Subcutaneous abdominal adipose tissue (tissue), 5 donors: ENCODE measurements around the gene ARL3.

ENCODE experiments used
- H3K27ac ChIP-seq: one replicate; pipeline ENCODE4 v1.7.0; 2013; ENCODE audit warnings: low read depth, mild to moderate bottlenecking, inconsistent platforms, low read length, moderate library complexity
- H3K27me3 ChIP-seq, 5 donors: one replicate each; pipeline ENCODE4 v1.7.0; 2013; ENCODE audit warnings: low read length in 5 of 5, inconsistent platforms in 1 of 5; ENCODE audit not compliant: control insufficient read depth in 5 of 5, insufficient read depth in 4 of 5
- H3K36me3 ChIP-seq, 5 donors: one replicate each; pipeline ENCODE4 v1.7.0; 2013; ENCODE audit warnings: low read length in 5 of 5; ENCODE audit not compliant: control insufficient read depth in 5 of 5, insufficient read depth in 5 of 5
- H3K4me1 ChIP-seq, 5 donors: one replicate each; pipeline ENCODE4 v1.7.0; 2013; ENCODE audit warnings: low read length in 5 of 5, mild to moderate bottlenecking in 3 of 5, moderate library complexity in 1 of 5; ENCODE audit not compliant: control insufficient read depth in 5 of 5, insufficient read depth in 5 of 5
- H3K4me3 ChIP-seq, 5 donors: one replicate each; pipeline ENCODE4 v1.7.0; 2013; ENCODE audit warnings: low read length in 5 of 5, low read depth in 1 of 5
- H3K9ac ChIP-seq, 5 donors: one replicate each; pipeline ENCODE4 v1.7.0; 2013; ENCODE audit warnings: low read length in 5 of 5, mild to moderate bottlenecking in 4 of 5, moderate library complexity in 3 of 5
- H3K9me3 ChIP-seq, 5 donors: one replicate each; pipeline ENCODE4 v1.7.0; 2013; ENCODE audit warnings: low read length in 5 of 5; ENCODE audit not compliant: control insufficient read depth in 5 of 5
- donor health status: healthy.
- donor health status: healthy.
- donor health status: healthy.
- donor health status: healthy.
- donor health status: healthy.

Gene ARL3

DNA sequence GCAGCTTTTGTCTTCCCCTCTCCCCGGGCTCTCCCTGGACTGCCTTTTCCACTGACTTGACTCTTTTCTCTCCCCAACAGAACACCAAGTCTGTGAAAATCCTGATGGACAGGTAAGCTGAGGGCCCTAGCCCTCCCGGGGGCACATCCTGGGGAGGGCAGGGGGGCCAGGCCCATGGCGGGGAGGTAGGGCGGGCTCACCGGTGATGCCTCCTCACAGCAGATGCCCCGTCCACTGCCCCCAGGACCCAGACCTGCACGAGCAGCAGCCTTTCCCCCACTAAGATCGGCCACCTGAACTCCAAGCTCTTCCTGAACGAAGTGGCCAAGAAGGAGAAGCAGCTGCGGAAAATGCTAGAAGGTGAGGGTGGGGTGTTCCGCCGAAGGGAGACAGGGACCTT lies 58.2 kb downstream of the ARL3 start:
- Histone ChIP-seq H3K9me3 (no peaks in the 10 kb centered on the region), H3K27me3 (no peaks in the 10 kb centered on the region), H3K9ac (no peak overlapping the region), H3K4me3 (no peak overlapping the region), H3K27ac (no peak overlapping the region), H3K4me1 (peaks cover 7 to 60% (median 51%) of the 10 kb centered on the region in 5 donors), H3K36me3 (peaks cover 0 to 78% (median 71%) of the 10 kb centered on the region in 5 donors)

GRCh38 chr10:102654969-102655368 lies 59.2 kb downstream of the ARL3 start:
- H3K36me3 ChIP-seq: peaks cover 0 to 84% (median 77%) of the 10 kb centered on the region in 5 donors

DNA sequence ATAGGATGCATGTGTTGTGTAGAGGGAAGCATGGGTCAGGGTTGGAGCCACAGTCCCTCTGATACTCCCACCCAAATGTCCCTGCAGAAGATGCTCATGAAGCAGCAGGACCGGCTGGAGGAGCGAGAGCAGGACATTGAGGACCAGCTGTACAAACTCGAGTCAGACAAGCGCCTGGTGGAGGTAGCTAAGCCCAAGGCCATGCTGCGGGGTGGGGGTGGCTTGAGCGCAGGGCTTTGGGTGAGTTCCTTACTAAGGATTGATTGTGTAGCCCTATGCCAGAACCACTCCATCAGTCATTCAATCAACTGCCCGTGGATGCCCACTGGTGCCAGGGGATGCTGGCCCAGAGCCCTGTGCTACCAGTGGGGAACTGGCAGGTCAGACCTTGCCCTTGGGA lies 59.6 kb downstream of the ARL3 start:
- H3K4me1 ChIP-seq: peaks cover 10 to 65% (median 54%) of the 10 kb centered on the region in 5 donors
- peaks cover 0 to 84% (median 77%) of the 10 kb centered on the region in 5 donors for H3K36me3 ChIP-seq
- no peaks in the 10 kb centered on the region for H3K9me3 ChIP-seq
- H3K27me3 ChIP-seq: no peaks in the 10 kb centered on the region
- no peak overlapping the region for H3K4me3 ChIP-seq
- H3K9ac ChIP-seq: no peak overlapping the region
- H3K27ac ChIP-seq: no peak overlapping the region

More at GRCh38 chr10:102654969-102655368, 59.2 kb downstream of the ARL3 start:
- H3K4me3 ChIP-seq: no peak overlapping the region
- peaks cover 8 to 61% (median 51%) of the 10 kb centered on the region in 5 donors for H3K4me1 ChIP-seq
- no peaks in the 10 kb centered on the region for H3K27me3 ChIP-seq
- no peak overlapping the region for H3K27ac ChIP-seq
- H3K9ac ChIP-seq: no peak overlapping the region
- H3K9me3 ChIP-seq: no peaks in the 10 kb centered on the region

- Histone ChIP-seq H3K36me3 (peaks cover 0 to 82% (median 71%) of the 10 kb centered on the region in 5 donors), H3K27me3 (no peaks in the 10 kb centered on the region), H3K9ac (no peak overlapping the region), H3K4me1 (peaks cover 21 to 72% (median 64%) of the 10 kb centered on the region in 5 donors), H3K9me3 (no peaks in the 10 kb centered on the region), H3K4me3 (no peak overlapping the region), H3K27ac (no peak overlapping the region)
Observed at GRCh38 chr10:102653060-102653459, 61.1 kb downstream of the ARL3 start.

GRCh38 chr10:102652170-102652916 lies 61.9 kb downstream of the ARL3 start:
- Histone ChIP-seq H3K9ac (peak overlapping the region in 1 of 5 donors; percentile 13), H3K4me3 (no peak overlapping the region), H3K27me3 (no peaks in the 10 kb centered on the region), H3K9me3 (no peaks in the 10 kb centered on the region), H3K36me3 (peaks cover 0 to 79% (median 68%) of the 10 kb centered on the region in 5 donors), H3K4me1 (peaks cover 26 to 73% (median 68%) of the 10 kb centered on the region in 5 donors), H3K27ac (no peak overlapping the region)

DNA sequence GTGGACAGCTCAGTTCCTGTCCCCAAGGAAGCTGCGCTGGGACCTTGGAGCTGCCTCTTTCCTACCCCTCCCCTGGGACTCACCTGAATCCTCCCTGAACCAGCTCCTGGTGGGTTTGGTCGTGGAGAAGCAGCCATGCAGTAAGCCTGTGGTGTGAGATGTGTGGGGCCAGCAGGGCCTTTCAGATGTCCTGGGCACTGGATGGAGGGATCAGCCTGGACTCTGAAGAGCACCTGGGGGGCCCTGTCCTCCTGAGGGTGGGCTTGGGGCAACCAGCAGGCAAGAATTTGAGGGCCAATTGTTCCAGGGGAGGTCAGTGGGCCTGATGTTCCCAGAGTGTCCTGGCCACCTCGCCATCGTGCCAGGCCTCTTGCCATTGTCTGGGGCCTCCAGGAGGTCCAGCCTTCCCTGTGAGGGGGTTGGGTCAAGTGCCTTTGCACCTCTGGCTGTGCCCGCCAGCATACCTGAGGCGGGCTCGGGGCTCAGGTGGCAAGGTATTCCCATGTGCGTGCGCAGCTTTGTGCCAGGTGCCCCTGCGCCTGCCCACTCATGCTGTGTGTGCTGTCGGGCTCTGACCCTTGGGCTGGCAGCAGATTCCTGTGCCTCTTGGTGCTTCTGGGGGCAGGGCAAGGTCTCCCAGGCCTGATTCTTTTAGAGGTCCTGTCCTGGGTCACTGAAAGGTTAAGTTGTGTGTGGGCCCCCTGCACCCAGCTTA lies 62.6 kb downstream of the ARL3 start:
- H3K36me3 ChIP-seq: peaks cover 0 to 71% (median 61%) of the 10 kb centered on the region in 5 donors
- H3K27me3 ChIP-seq: no peaks in the 10 kb centered on the region
- peak overlapping the region; percentile 54 for H3K27ac ChIP-seq
- peaks cover 26 to 75% (median 72%) of the 10 kb centered on the region in 5 donors for H3K4me1 ChIP-seq
- peak overlapping the region in 1 of 5 donors; percentile 28 for H3K4me3 ChIP-seq
- no peaks in the 10 kb centered on the region for H3K9me3 ChIP-seq
- H3K9ac ChIP-seq: peak overlapping the region in 4 of 5 donors; percentile 6 to 51 (median 19)

GRCh38 chr10:102650655-102651454 lies 63.3 kb downstream of the ARL3 start:
- H3K4me3 ChIP-seq: peak overlapping the region in 3 of 5 donors; percentile 7 to 99 (median 18)
- H3K4me1 ChIP-seq: peaks cover 26 to 83% (median 78%) of the 10 kb centered on the region in 5 donors
- H3K36me3 ChIP-seq: peaks cover 0 to 64% (median 53%) of the 10 kb centered on the region in 5 donors
- peak overlapping the region in 4 of 5 donors; percentile 10 to 55 (median 38) for H3K9ac ChIP-seq
- H3K27ac ChIP-seq: peak overlapping the region; percentile 54
- H3K9me3 ChIP-seq: no peaks in the 10 kb centered on the region
- no peaks in the 10 kb centered on the region for H3K27me3 ChIP-seq

DNA sequence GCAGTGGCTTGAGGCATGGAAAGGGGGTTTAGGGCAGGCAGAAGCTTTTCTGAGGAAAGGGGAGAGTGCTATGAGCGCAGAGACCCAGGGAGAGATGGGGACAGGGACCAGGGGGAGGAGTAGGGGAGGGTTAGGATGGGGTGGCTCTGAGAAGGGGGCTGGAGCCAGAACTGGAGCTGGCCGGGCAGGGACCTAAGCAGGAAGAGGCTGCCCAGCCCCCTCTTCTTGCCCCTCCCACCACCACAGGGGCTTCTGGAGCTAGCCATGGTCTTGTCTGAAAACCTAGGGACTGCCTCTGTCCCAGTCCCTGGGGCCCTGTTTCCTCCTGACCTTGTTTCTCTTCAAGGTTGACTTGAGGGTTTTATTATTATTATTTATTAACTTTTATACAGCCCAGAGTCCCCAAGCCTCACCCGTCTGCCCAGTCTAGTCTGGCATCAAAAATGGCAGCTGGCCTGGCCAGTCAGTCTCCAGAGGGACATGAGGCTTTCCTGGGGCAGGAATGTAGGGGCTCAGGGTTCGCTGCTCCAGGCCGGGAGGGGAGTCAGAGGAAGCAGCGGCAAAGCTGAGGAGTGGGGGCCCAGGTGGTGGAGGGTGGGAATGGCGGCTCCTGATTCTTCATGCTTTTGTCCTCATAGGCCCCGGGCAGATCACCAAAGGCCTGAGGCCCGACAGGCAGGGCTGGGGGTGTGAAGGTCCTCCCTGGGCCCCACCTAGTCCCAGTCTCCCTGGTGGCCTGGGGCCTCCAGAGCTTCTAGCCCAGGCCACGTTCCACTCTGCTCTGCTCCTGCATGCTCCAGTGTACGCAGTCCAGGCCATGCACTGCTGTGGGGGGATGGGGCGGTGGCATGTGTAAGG lies 64.2 kb downstream of the ARL3 start:
- no peaks in the 10 kb centered on the region for H3K9me3 ChIP-seq
- peak overlapping the region; percentile 54 for H3K27ac ChIP-seq
- peak overlapping the region in 4 of 5 donors; percentile 55 to 99 (median 75) for H3K9ac ChIP-seq
- H3K4me1 ChIP-seq: peaks cover 26 to 86% (median 80%) of the 10 kb centered on the region in 5 donors
- H3K27me3 ChIP-seq: no peaks in the 10 kb centered on the region
- H3K36me3 ChIP-seq: peaks cover 0 to 56% (median 45%) of the 10 kb centered on the region in 5 donors
- peak overlapping the region; percentile 64 to 99 (median 97) for H3K4me3 ChIP-seq
